Heart left ventricle (tissue), 16 donors: ENCODE data around the gene EEIG1. TPM values are rescaled to one million over a fixed set of nuclear protein-coding genes. Genes with fewer than 3 reads are reported as not detected.

Experiments used
- ATAC-seq, 4 donors: fragments of 200-7000 bp; cut with Tn5 transposase; one replicate each; pipeline ENCODE4 v1.9.1; 2020 to 2022; ENCODE audit warnings: moderate library complexity in 4 of 4, mild to moderate bottlenecking in 3 of 4, moderate number of reproducible peaks in 1 of 4
- DNase-seq, 5 donors: peaks; one replicate each; pipeline ENCODE4 v3.0.0-alpha.2; 2020
- H3K27ac ChIP-seq, 12 donors: fragments of 200-600 bp; sonication (generic) in 4 of 12; one replicate each; pipeline versions ENCODE4 v1.5.0 to v1.8.0; 2016 to 2022; ENCODE audit warnings: mild to moderate bottlenecking in 2 of 12
- H3K27me3 ChIP-seq, 9 donors: fragments of 200-600 bp; sonication (generic) in 2 of 9; one replicate each; pipeline versions ENCODE4 v1.5.1 to v1.8.0; 2016 to 2022; ENCODE audit warnings: mild to moderate bottlenecking in 3 of 9
- H3K36me3 ChIP-seq, 9 donors: fragments of 200-600 bp; sonication (generic) in 2 of 9; one replicate each; pipeline versions ENCODE4 v1.5.0 to v1.8.0; 2018 to 2022; ENCODE audit warnings: mild to moderate bottlenecking in 2 of 9
- H3K4me1 ChIP-seq, 12 donors: fragments of 200-600 bp; sonication (generic) in 4 of 12; one replicate each; pipeline versions ENCODE4 v1.5.0 to v1.8.0; 2016 to 2022; ENCODE audit warnings: mild to moderate bottlenecking in 3 of 12
- H3K4me3 ChIP-seq, 12 donors: fragments of 200-600 bp; sonication (generic) in 4 of 12; one replicate each; pipeline versions ENCODE4 v1.5.0 to v1.8.0; 2017 to 2022; ENCODE audit warnings: mild to moderate bottlenecking in 9 of 12, moderate library complexity in 4 of 12
- H3K9me3 ChIP-seq, 12 donors: fragments of 200-600 bp; sonication (generic) in 4 of 12; one replicate each; pipeline versions ENCODE4 v1.5.0 to v1.8.0; 2016 to 2022; ENCODE audit warnings: mild to moderate bottlenecking in 1 of 12
- POLR2A ChIP-seq, 2 donors: fragments of 450-650 bp; IDR thresholded peaks; one replicate each; pipeline ENCODE4 v1.6.1; 2017; ENCODE audit warnings: antibody characterized with exemption in 2 of 2, mild to moderate bottlenecking in 2 of 2, moderate library complexity in 2 of 2
- WGBS, 4 donors: extraction: QIAGEN DNeasy Blood & Tissue Kit in 2 of 4; methylation state at CpG; one replicate each; pipeline versions ENCODE4 v1.1.5 to v1.1.7; 2013 to 2018; 5-methylcytosine and 5-hydroxymethylcytosine counted together
- intact Hi-C, 10 donors: fragments of 100-400 bp; cut with DNase I; formaldehyde crosslinking; loops; one replicate each; pipeline versions ENCODE4 v1.11.1 to v1.14.2; 2022
- polyA plus RNA-seq, 2 donors: library from polyadenylated mRNA; stranded (reverse); fragments of 200-250 nt; gene quantifications; one replicate each; pipeline ENCODE4 v1.2.3, GENCODE V29; 2013
- total RNA-seq, 9 donors: library from RNA; depleted of rRNA in 2 of 9; stranded (reverse); fragments of >200 nt in 2 of 9; fragmentation: NEBNext Ultra II Directional in 3 of 9; extraction: Animal tissue kit (Norgen Biotek cat#: 25700) in 3 of 9; gene quantifications; one replicate each; pipeline versions ENCODE4 v1.1.0 to v1.2.4, GENCODE V29; 2016 to 2023
- TF ChIP-seq, protein P1 (sequence below), 12 donors: fragments of 200-600 bp; sonication (generic) in 4 of 12; IDR thresholded peaks; one replicate each; pipeline versions ENCODE4 v1.5.0 to v1.8.0; 2018 to 2022; ENCODE audit warnings: antibody characterized with exemption in 12 of 12, mild to moderate bottlenecking in 5 of 12
- donor health status: ischemic (EF 13 %, LVEDD 7.1; RV severe dilation, severe dysfunction).
- donor health status: healthy with polysubstance abuse.
- donor health status: DM: no; HTN: yes; CAD: no.
- donor health status: DM: no; HTN: no; CAD: no.
- donor health status: ischemic (EF 25% LVEDD 6.9; RV normal size, moderate dysfunction).
- donor health status: ischemic (EF 25% LVEDD 5.7; RV mildly dilated, moderate dysfunction).
- donor health status: healthy.
- donor health status: DM: yes; HTN: yes; CAD: no.
- donor health status: ischemic (EF 35%, LVEDD 5.7; RV mildly dilated, moderate dysfunction).
- donor health status: nonischemic (EF 11% LVEDD 7.7; RV severe dilation, severe dysfunction).
- donor health status: DM: yes; HTN: yes; CAD: no.
- donor health status: PGD.
- donor health status: ischemic (EF 29% LVEDD 5.4; RV normal size, mild dysfunction).
- donor health status: nonischemic (EF 23%, LVEDD 6.1; RV moderate dilation, normal function).

EEIG1 gene
- total and polyA plus RNA-seq, 11 donors, result 5.4 to 45.2 (median 20.1) TPM

DNA sequence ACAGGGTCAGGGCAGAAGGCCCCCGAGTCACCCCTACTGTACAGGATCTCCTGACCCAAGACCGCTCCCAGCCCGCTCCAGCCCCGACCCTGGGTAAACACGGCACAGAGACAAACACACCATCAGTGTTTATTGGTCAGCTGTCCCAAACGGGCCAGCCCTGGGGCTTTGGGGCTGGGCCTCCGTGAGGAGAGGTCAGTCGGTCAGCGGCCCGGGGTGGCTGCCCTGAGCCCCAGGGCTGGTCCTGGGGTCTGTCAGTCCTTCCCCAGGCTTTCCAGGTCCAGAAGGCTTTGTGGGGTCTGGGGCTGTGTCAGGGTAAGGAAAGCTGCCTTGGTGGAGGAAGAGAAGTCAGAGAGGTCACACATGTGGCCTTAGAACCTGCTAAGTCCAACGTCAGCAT lies 45.8 kb downstream of the EEIG1 start:
- no peak overlapping the region for H3K4me3 ChIP-seq
- peaks cover 0 to 12% (median 2%) of the 10 kb centered on the region in 9 donors for H3K36me3 ChIP-seq
- H3K27me3 ChIP-seq, result peaks cover 0 to 5% (median 0%) of the 10 kb centered on the region in 9 donors
- ATAC-seq (no peak), DNase-seq (no peak)
- H3K9me3 ChIP-seq, result no peaks in the 10 kb centered on the region
- H3K27ac ChIP-seq, result no peak overlapping the region
- intact Hi-C loops, result loop anchor here in 1 of 10 donors (5.0 kb wide), 1 partner anchor 283 kb away; no protein-coding TSS in a partner anchor
- no peak for TF ChIP-seq POLR2A (IDR thresholded peaks at IDR 0.05)
- TF ChIP-seq, protein P1, sequence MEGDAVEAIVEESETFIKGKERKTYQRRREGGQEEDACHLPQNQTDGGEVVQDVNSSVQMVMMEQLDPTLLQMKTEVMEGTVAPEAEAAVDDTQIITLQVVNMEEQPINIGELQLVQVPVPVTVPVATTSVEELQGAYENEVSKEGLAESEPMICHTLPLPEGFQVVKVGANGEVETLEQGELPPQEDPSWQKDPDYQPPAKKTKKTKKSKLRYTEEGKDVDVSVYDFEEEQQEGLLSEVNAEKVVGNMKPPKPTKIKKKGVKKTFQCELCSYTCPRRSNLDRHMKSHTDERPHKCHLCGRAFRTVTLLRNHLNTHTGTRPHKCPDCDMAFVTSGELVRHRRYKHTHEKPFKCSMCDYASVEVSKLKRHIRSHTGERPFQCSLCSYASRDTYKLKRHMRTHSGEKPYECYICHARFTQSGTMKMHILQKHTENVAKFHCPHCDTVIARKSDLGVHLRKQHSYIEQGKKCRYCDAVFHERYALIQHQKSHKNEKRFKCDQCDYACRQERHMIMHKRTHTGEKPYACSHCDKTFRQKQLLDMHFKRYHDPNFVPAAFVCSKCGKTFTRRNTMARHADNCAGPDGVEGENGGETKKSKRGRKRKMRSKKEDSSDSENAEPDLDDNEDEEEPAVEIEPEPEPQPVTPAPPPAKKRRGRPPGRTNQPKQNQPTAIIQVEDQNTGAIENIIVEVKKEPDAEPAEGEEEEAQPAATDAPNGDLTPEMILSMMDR (IDR thresholded peaks at IDR 0.05), result no peak
- H3K4me1 ChIP-seq, result peaks cover 6 to 50% (median 33%) of the 10 kb centered on the region in 12 donors
- 73 to 80% (median 75%) methylated on average over 11 of the region's 11 CpGs for WGBS, 4 donors

DNA sequence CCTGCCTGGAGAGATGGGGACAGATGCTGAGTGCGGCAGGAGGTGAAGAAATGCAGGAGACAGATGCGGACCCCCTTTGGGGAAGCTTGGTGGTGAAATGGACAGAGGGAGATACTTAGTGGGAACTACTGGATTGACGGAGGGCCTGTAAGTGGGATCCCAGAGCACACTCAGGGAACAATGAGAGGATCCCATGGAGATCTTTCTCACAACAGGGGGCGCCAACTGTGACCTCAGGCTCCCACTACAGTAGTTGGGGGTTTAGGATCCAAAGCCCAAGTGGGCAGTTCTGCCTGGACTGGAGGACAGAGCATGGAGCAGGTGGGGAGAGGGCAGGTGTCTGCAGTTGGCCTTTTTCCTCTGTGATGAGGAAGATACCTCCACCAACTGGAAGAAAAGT lies 46.5 kb downstream of the EEIG1 start:
- Histone ChIP-seq H3K4me3 (no peak overlapping the region), H3K27ac (no peak overlapping the region), H3K27me3 (peaks cover 0 to 6% (median 0%) of the 10 kb centered on the region in 9 donors), H3K9me3 (no peaks in the 10 kb centered on the region), H3K4me1 (peaks cover 6 to 52% (median 33%) of the 10 kb centered on the region in 12 donors), H3K36me3 (peaks cover 0 to 12% (median 2%) of the 10 kb centered on the region in 9 donors)
- 91 to 97% (median 94%) methylated on average over 4 of the region's 4 CpGs for WGBS, 4 donors
- ATAC-seq (no peak), DNase-seq (no peak)
- no peak for TF ChIP-seq POLR2A (IDR thresholded peaks at IDR 0.05)
- intact Hi-C loops, result no loop called here

DNA sequence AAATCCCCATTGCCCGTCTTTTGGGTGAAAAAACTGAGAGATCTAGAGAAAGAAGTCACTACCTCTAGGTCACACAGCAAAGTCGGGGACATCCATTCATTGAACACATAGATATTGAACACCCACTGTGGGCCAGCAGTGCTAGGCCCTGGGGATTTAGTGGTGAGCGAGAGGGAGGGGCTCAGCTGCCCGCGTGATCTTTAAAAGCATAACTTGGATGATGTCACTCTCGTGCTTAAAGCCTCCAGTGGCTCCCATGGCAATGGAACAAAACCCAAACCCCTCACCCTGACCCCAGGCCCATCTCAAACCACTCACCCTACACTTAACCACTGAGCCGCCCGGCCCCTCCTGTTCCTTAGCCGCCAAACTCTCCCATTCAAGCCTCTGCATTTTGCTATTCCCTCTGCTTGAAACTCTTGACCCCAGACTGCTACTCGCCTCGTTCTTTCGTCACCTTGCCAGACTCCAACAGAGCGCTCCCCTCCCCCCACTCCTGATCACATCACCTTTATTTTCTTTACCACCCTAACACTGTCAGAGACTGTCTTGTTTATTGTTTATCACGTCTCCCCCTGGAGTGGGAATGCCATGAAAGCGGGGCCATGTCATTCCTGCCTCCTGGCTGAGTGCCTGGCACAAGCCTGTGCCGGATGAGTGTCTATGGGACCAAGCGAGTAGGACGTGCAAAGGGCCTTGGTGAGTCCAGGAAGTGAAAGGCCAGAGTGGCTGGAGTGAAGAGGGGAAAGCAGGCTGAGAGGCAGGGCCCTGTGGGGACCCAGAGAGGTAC lies 49.5 kb downstream of the EEIG1 start:
- ATAC-seq, result peak in 2 of 4 donors; percentile 1 to 2
- 19 to 22% (median 21%) methylated on average over 18 of the region's 18 CpGs for WGBS, 4 donors
- no peak for TF ChIP-seq POLR2A (IDR thresholded peaks at IDR 0.05)
- TF ChIP-seq, protein P1 (IDR thresholded peaks at IDR 0.05), result no peak
- intact Hi-C loops, result no loop called here
- Histone ChIP-seq H3K4me1 (peaks cover 0 to 53% (median 30%) of the 10 kb centered on the region in 12 donors), H3K36me3 (peaks cover 0 to 12% (median 2%) of the 10 kb centered on the region in 9 donors), H3K4me3 (peak overlapping the region in 10 of 12 donors; percentile 38 to 72 (median 57)), H3K27ac (no peak overlapping the region), H3K27me3 (peaks cover 8 to 35% (median 19%) of the 10 kb centered on the region in 9 donors), H3K9me3 (no peaks in the 10 kb centered on the region)
- no peak for DNase-seq

Other genes with a start within 250 kb of the EEIG1 start
- gene TOR2A, start 245.7 kb downstream of the EEIG1 start, total RNA-seq, result 1 to 10 TPM; 1.7 to 9.2 (median 3.3) TPM
- gene TOR2A, start 245.7 kb downstream of the EEIG1 start, polyA plus RNA-seq, result 1 to 10 TPM; 3.4 to 5.2 TPM
- 10 to 100 TPM; 13.7 to 38.9 (median 16.9) TPM for gene SH2D3C, start 202.3 kb downstream of the EEIG1 start, total RNA-seq
- 10 to 100 TPM; 21.1 to 24.8 TPM for gene SH2D3C, start 202.3 kb downstream of the EEIG1 start, polyA plus RNA-seq
- gene CDK9, start 195.0 kb downstream of the EEIG1 start, total RNA-seq, result 10 to 100 TPM; 35.6 to 60.3 (median 47.8) TPM
- gene CDK9, start 195.0 kb downstream of the EEIG1 start, polyA plus RNA-seq, result 10 to 100 TPM; 26.2 to 30.4 TPM
- 10 to 100 TPM; 39.9 to 55.1 (median 41.5) TPM for gene FPGS, start 178.1 kb downstream of the EEIG1 start, total RNA-seq
- gene FPGS, start 178.1 kb downstream of the EEIG1 start, polyA plus RNA-seq, result 10 to 100 TPM; 36.8 to 50.1 TPM
- gene ENG, start 126.3 kb downstream of the EEIG1 start, total RNA-seq, result 100 to 1,000 TPM; 116 to 252 (median 133) TPM
- gene ENG, start 126.3 kb downstream of the EEIG1 start, polyA plus RNA-seq, result 100 to 1,000 TPM; 156 to 245 TPM
- 100 to 1,000 TPM; 415 to 810 (median 586) TPM for gene AK1, start 103.3 kb downstream of the EEIG1 start, total RNA-seq
- gene AK1, start 103.3 kb downstream of the EEIG1 start, polyA plus RNA-seq, result 1,000 to 10,000 TPM in 1 of 2 donors, 100 to 1,000 TPM in 1; 312 to 1,060 TPM
- 10 to 100 TPM; 28.4 to 75.9 (median 45.6) TPM for gene ST6GALNAC6, start 81.4 kb downstream of the EEIG1 start, total RNA-seq
- 10 to 100 TPM; 35.7 to 37.5 TPM for gene ST6GALNAC6, start 81.4 kb downstream of the EEIG1 start, polyA plus RNA-seq
- 10 to 100 TPM; 28.3 to 66.1 (median 42.6) TPM for gene ST6GALNAC4, start 63.9 kb downstream of the EEIG1 start, total RNA-seq
- gene ST6GALNAC4, start 63.9 kb downstream of the EEIG1 start, polyA plus RNA-seq, result 10 to 100 TPM; 17.0 to 72.0 TPM
- under 1 TPM in 7 of 9 donors, not detected in 2; 0.33 to 0.77 (median 0.51) TPM for gene PIP5KL1, start 50.2 kb downstream of the EEIG1 start, total RNA-seq
- under 1 TPM; 0.12 to 0.15 TPM for gene PIP5KL1, start 50.2 kb downstream of the EEIG1 start, polyA plus RNA-seq
- gene DPM2, start 43.1 kb downstream of the EEIG1 start, total RNA-seq, result 10 to 100 TPM in 7 of 9 donors, 1 to 10 TPM in 2; 7.2 to 19.5 (median 11.7) TPM
- 10 to 100 TPM; 15.3 to 31.7 TPM for gene DPM2, start 43.1 kb downstream of the EEIG1 start, polyA plus RNA-seq
- gene NAIF1, start 86.3 kb upstream of the EEIG1 start, total RNA-seq, result 1 to 10 TPM; 3.5 to 8.9 (median 7.2) TPM
- gene NAIF1, start 86.3 kb upstream of the EEIG1 start, polyA plus RNA-seq, result 1 to 10 TPM; 4.0 to 5.0 TPM
- gene SLC25A25, start 87.2 kb upstream of the EEIG1 start, total RNA-seq, result 10 to 100 TPM in 3 of 9 donors, 1 to 10 TPM in 6; 3.2 to 15.1 (median 6.7) TPM
- gene SLC25A25, start 87.2 kb upstream of the EEIG1 start, polyA plus RNA-seq, result 1 to 10 TPM; 1.7 to 8.8 TPM
- 100 to 1,000 TPM; 116 to 166 (median 139) TPM for gene PTGES2, start 146.7 kb upstream of the EEIG1 start, total RNA-seq
- 100 to 1,000 TPM; 143 to 179 TPM for gene PTGES2, start 146.7 kb upstream of the EEIG1 start, polyA plus RNA-seq
- 1 to 10 TPM in 1 of 9 donors, not detected in 8; 5.8 TPM for gene LCN2, start 168.5 kb upstream of the EEIG1 start, total RNA-seq
- gene LCN2, start 168.5 kb upstream of the EEIG1 start, polyA plus RNA-seq, result 1 to 10 TPM in 1 of 2 donors, not detected in 1; 1.1 TPM
- 100 to 1,000 TPM in 2 of 9 donors, 10 to 100 TPM in 7; 29.9 to 280 (median 46.4) TPM for gene BBLN, start 179.3 kb upstream of the EEIG1 start, total RNA-seq
- gene BBLN, start 179.3 kb upstream of the EEIG1 start, polyA plus RNA-seq, result 100 to 1,000 TPM in 1 of 2 donors, 10 to 100 TPM in 1; 47.3 to 122 TPM
- gene CIZ1, start 210.6 kb upstream of the EEIG1 start, total RNA-seq, result 100 to 1,000 TPM in 1 of 9 donors, 10 to 100 TPM in 8; 42.6 to 101 (median 79.3) TPM
- 10 to 100 TPM; 43.7 to 53.8 TPM for gene CIZ1, start 210.6 kb upstream of the EEIG1 start, polyA plus RNA-seq
- gene DNM1, start 222.4 kb upstream of the EEIG1 start, total RNA-seq, result 10 to 100 TPM in 1 of 9 donors, 1 to 10 TPM in 8; 1.6 to 17.2 (median 3.6) TPM
- gene DNM1, start 222.4 kb upstream of the EEIG1 start, polyA plus RNA-seq, result 1 to 10 TPM; 2.2 to 7.7 TPM